ENCODE data around the gene IER3IP1. TPM values are rescaled to one million over a fixed set of nuclear protein-coding genes. Genes with fewer than 3 reads are reported as not detected.
"Not testable (repeated sequence)": the region's sequence is repeated elsewhere in the genome, so short reads cannot be mapped to it uniquely, and the experiment has no call there.

IER3IP1 gene
- total RNA-seq, 2 experiments from 2014 or later: 1.5 to 2.3 TPM

- CTCF ChIA-PET: no interaction called here
- DNase-seq (no peak), ATAC-seq (ENCODE audit: poor library complexity) (no peak)
- no peak overlapping the region for H3K4me3 ChIP-seq (ENCODE audit: low read length)
- Mint-ChIP-seq H3K4me3 (no peak overlapping the region), H3K9me3 (no peaks in the 10 kb centered on the region), H3K27me3 (peaks cover 54% of the 10 kb centered on the region), H3K4me1 (ENCODE audit: low read depth) (no peaks in the 10 kb centered on the region), H3K36me3 (ENCODE audit: low read depth) (no peaks in the 10 kb centered on the region), H3K27ac (no peak overlapping the region)
- POLR2A ChIA-PET: no interaction called here
- H3K27me3 ChIP-seq (ENCODE audit: control insufficient read depth in 1 of 2, insufficient read depth in 2 of 2, low read length in 2 of 2): peaks cover 10 to 28% of the 10 kb centered on the region in 2 experiments
- intact Hi-C loops (cut with DNase I, micrococcal nuclease): loop anchor here in 1 of 2 experiments (5.0 kb wide), 1 partner anchor 155 kb away; no protein-coding TSS in a partner anchor
- H3K27ac ChIP-seq (ENCODE audit: low read depth in 1 of 2, low read length in 2 of 2): no peak overlapping the region
- TF ChIP-seq CTCF (IDR thresholded peaks at IDR 0.05): no peak
- no peaks in the 10 kb centered on the region for H3K36me3 ChIP-seq (ENCODE audit: insufficient read depth, low read length)
- H3K9me3 ChIP-seq (ENCODE audit: control insufficient read depth in 1 of 2, insufficient read depth in 1 of 2, low read length in 2 of 2): no peaks in the 10 kb centered on the region
- H3K4me1 ChIP-seq (ENCODE audit: insufficient read depth, low read length): no peaks in the 10 kb centered on the region
Observed at GRCh38 chr18:47206945-47207637, 30.9 kb upstream of the IER3IP1 start.

GRCh38 chr18:47204908-47205522 lies 28.9 kb upstream of the IER3IP1 start:
- no peak overlapping the region for H3K4me3 ChIP-seq (ENCODE audit: low read length)
- ChIA-PET CTCF (interaction anchor here (0.7 to 2.2 kb wide), 8 partner anchors 11 to 109 kb away, joined by 3 to 14 read pairs (median 4); no protein-coding TSS in a partner anchor), POLR2A (no interaction called here)
- TF ChIP-seq CTCF (IDR thresholded peaks at IDR 0.05): peak; percentile 69
- intact Hi-C loops (cut with DNase I, micrococcal nuclease): loop anchor here (1.0 to 5.0 kb wide), 2 partner anchors 105 to 153 kb away; no protein-coding TSS in a partner anchor
- H3K4me3 Mint-ChIP-seq: no peak overlapping the region
- H3K4me1 ChIP-seq (ENCODE audit: insufficient read depth, low read length): no peaks in the 10 kb centered on the region
- no peaks in the 10 kb centered on the region for H3K36me3 ChIP-seq (ENCODE audit: insufficient read depth, low read length)
- no peak for ATAC-seq (ENCODE audit: poor library complexity)
- peaks cover 49% of the 10 kb centered on the region for H3K27me3 Mint-ChIP-seq
- no peaks in the 10 kb centered on the region for H3K4me1 Mint-ChIP-seq (ENCODE audit: low read depth)
- no peak overlapping the region for H3K27ac Mint-ChIP-seq
- peaks cover 9 to 10% of the 10 kb centered on the region in 2 experiments for H3K27me3 ChIP-seq (ENCODE audit: control insufficient read depth in 1 of 2, insufficient read depth in 2 of 2, low read length in 2 of 2)
- H3K9me3 Mint-ChIP-seq: no peaks in the 10 kb centered on the region
- DNase-seq: peak in 12 of 14 experiments; percentile 7 to 64 (median 27)
- no peaks in the 10 kb centered on the region for H3K36me3 Mint-ChIP-seq (ENCODE audit: low read depth)
- H3K27ac ChIP-seq (ENCODE audit: low read depth in 1 of 2, low read length in 2 of 2): no peak overlapping the region
- H3K9me3 ChIP-seq (ENCODE audit: control insufficient read depth in 1 of 2, insufficient read depth in 1 of 2, low read length in 2 of 2): no peaks in the 10 kb centered on the region

GRCh38 chr18:47203626-47204464 lies 27.7 kb upstream of the IER3IP1 start:
- intact Hi-C loops (cut with DNase I, micrococcal nuclease): no loop called here
- H3K27me3 Mint-ChIP-seq: peaks cover 38% of the 10 kb centered on the region
- POLR2A ChIA-PET: no interaction called here

GRCh38 chr18:47195961-47196360 lies 19.8 kb upstream of the IER3IP1 start:
- intact Hi-C loops (cut with DNase I, micrococcal nuclease); H3K9me3 Mint-ChIP-seq; H3K4me3 Mint-ChIP-seq; H3K4me1 ChIP-seq (ENCODE audit: insufficient read depth, low read length); POLR2A ChIA-PET; H3K9me3 ChIP-seq (ENCODE audit: control insufficient read depth in 1 of 2, insufficient read depth in 1 of 2, low read length in 2 of 2); H3K36me3 Mint-ChIP-seq (ENCODE audit: low read depth); H3K27me3 ChIP-seq (ENCODE audit: control insufficient read depth in 1 of 2, insufficient read depth in 2 of 2, low read length in 2 of 2); CTCF ChIA-PET; DNase-seq; H3K36me3 ChIP-seq (ENCODE audit: insufficient read depth, low read length); H3K4me1 Mint-ChIP-seq (ENCODE audit: low read depth); H3K27ac ChIP-seq (ENCODE audit: low read depth in 1 of 2, low read length in 2 of 2); H3K4me3 ChIP-seq (ENCODE audit: low read length); ATAC-seq (ENCODE audit: poor library complexity); H3K27ac Mint-ChIP-seq: not testable (repeated sequence)
- peaks cover 48% of the 10 kb centered on the region for H3K27me3 Mint-ChIP-seq

More at GRCh38 chr18:47203626-47204464, 27.7 kb upstream of the IER3IP1 start:
- Mint-ChIP-seq H3K4me3 (no peak overlapping the region), H3K4me1 (ENCODE audit: low read depth) (no peaks in the 10 kb centered on the region), H3K9me3 (no peaks in the 10 kb centered on the region), H3K36me3 (ENCODE audit: low read depth) (no peaks in the 10 kb centered on the region), H3K27ac (no peak overlapping the region)
- Histone ChIP-seq H3K4me1 (ENCODE audit: insufficient read depth, low read length) (no peaks in the 10 kb centered on the region), H3K36me3 (ENCODE audit: insufficient read depth, low read length) (no peaks in the 10 kb centered on the region), H3K27me3 (ENCODE audit: control insufficient read depth in 1 of 2, insufficient read depth in 2 of 2, low read length in 2 of 2) (peaks cover 0 to 2% of the 10 kb centered on the region in 2 experiments), H3K9me3 (ENCODE audit: control insufficient read depth in 1 of 2, insufficient read depth in 1 of 2, low read length in 2 of 2) (no peaks in the 10 kb centered on the region), H3K4me3 (ENCODE audit: low read length) (no peak overlapping the region), H3K27ac (ENCODE audit: low read depth in 1 of 2, low read length in 2 of 2) (no peak overlapping the region)
- no peak for ATAC-seq (ENCODE audit: poor library complexity)
- CTCF ChIA-PET: interaction anchor here (0.8 to 2.2 kb wide), 4 partner anchors 12 to 104 kb away, joined by 3 to 14 read pairs (median 4); no protein-coding TSS in a partner anchor
- TF ChIP-seq CTCF (IDR thresholded peaks at IDR 0.05): no peak
- DNase-seq: no peak

Measured in CD4-positive, alpha-beta T cell (primary cell).